K562 (cell line): Measurements from ENCODE around the gene SLC4A5. TPM values are rescaled to one million over a fixed set of nuclear protein-coding genes. Genes with fewer than 3 reads are reported as not detected.
A peak's percentile ranks its signal among the peaks of the same experiment; 100 is the strongest.

Source experiments
- ATAC-seq: fragments of 200-7000 bp; cut with Tn5 transposase; 3 replicates; pipeline ENCODE4 v1.9.1; 2020; ENCODE audit warnings: moderate library complexity
- BruUV-seq: library from RNA; stranded (reverse); fragments of 400-500 nt; replicated peaks from 2 replicates; lab custom pipeline; 2021; lab: Mats Ljungman, UMichigan
- CTCF ChIA-PET: fragments of 300-600 bp; formaldehyde crosslinking; extraction: SDS; loops from one replicate; lab custom pipeline; 2021; ENCODE audit warnings: low intra/inter-chr PET ratio; lab: Yijun Ruan, JAX
- POLR2A ChIA-PET: fragments of 300-600, 350-650 bp; sonication (Branson Sonifier 250); formaldehyde crosslinking; extraction: SDS; loops from one replicate; lab custom pipeline; 2021; ENCODE audit warnings: antibody characterized with exemption, inconsistent platforms; lab: Yijun Ruan, JAX
- DNase-seq, 4 experiments: peaks; one replicate each; pipeline versions ENCODE4 v3.0.0 to v3.0.0-alpha.2; 2011 to 2018; ENCODE audit warnings: low spot score in 3 of 4, mixed read lengths in 3 of 4; ENCODE audit errors: extremely low read depth in 1 of 4
- FAIRE-seq: peaks from 2 replicates; lab custom pipeline; 2011; peaks lifted over from hg19 to GRCh38; lab: Jason Lieb, UNC
- H2AFZ ChIP-seq: 2 replicates; pipeline ENCODE4 v1.6.0; 2011; ENCODE audit warnings: low read depth, low read length, control low read depth, inconsistent platforms
- H3K27ac ChIP-seq: fragments of 200-600 bp; 3 replicates; pipeline ENCODE4 v1.8.0; 2011; ENCODE audit warnings: low read depth, mild to moderate bottlenecking, control low read depth, inconsistent platforms, low read length, moderate library complexity, mixed read lengths; ENCODE audit errors: extremely low read depth
- H3K27me3 ChIP-seq, 2 experiments: fragments of 300-600 bp in 1 of 2; 2 replicates in 1 of 2; 3 replicates in 1 of 2; pipeline versions ENCODE4 v1.6.0 to v1.8.0; 2011; ENCODE audit warnings: inconsistent platforms in 2 of 2, low read length in 2 of 2, mild to moderate bottlenecking in 1 of 2, mixed read lengths in 1 of 2, moderate library complexity in 1 of 2; ENCODE audit not compliant: control insufficient read depth in 2 of 2, insufficient read depth in 2 of 2
- H3K36me3 ChIP-seq: fragments of 300-600 bp; 3 replicates; pipeline ENCODE4 v1.8.0; 2011; ENCODE audit warnings: mild to moderate bottlenecking, low read length, inconsistent platforms; ENCODE audit not compliant: control insufficient read depth, insufficient read depth
- H3K4me1 ChIP-seq, 2 experiments: fragments of 200-600 bp in 1 of 2; replicated peaks in 1 of 2; 2 replicates in 1 of 2; 3 replicates in 1 of 2; pipeline versions ENCODE4 v1.5.1 to v1.8.0; 2011; ENCODE audit warnings: inconsistent platforms in 2 of 2, low read length in 2 of 2, mild to moderate bottlenecking in 1 of 2, mixed read lengths in 1 of 2, moderate library complexity in 1 of 2; ENCODE audit not compliant: control insufficient read depth in 2 of 2, insufficient read depth in 2 of 2
- H3K4me2 ChIP-seq: 2 replicates; pipeline ENCODE4 v1.6.1; 2011; ENCODE audit warnings: low read length, control low read depth, inconsistent platforms, mixed read lengths; ENCODE audit not compliant: insufficient read depth
- H3K4me3 ChIP-seq: fragments of 200-600 bp; sonication (generic), shearing (Covaris generic); 2 replicates; pipeline ENCODE4 v1.5.1; 2016; ENCODE audit warnings: control low read depth, inconsistent platforms
- H3K79me2 ChIP-seq: fragments of 200-600 bp; 3 replicates; pipeline ENCODE4 v1.8.0; 2011; ENCODE audit warnings: low read length, inconsistent platforms; ENCODE audit not compliant: control insufficient read depth, insufficient read depth
- H3K9ac ChIP-seq, 2 experiments: 2 replicates each; pipeline versions ENCODE4 v1.6.0 to v1.6.1; 2011; ENCODE audit warnings: low read depth in 2 of 2, low read length in 2 of 2, control low read depth in 1 of 2, inconsistent platforms in 1 of 2, mild to moderate bottlenecking in 1 of 2, mixed read lengths in 1 of 2; ENCODE audit not compliant: insufficient read depth in 1 of 2
- H3K9me1 ChIP-seq: one replicate; pipeline ENCODE4 v1.6.0; 2011; ENCODE audit warnings: inconsistent platforms, mild to moderate bottlenecking, low read length, moderate library complexity; ENCODE audit not compliant: control insufficient read depth, insufficient read depth
- H3K9me3 ChIP-seq: replicated peaks from 2 replicates; pipeline ENCODE4 v1.5.1; 2011; ENCODE audit warnings: low read depth, low read length, inconsistent platforms; ENCODE audit not compliant: control insufficient read depth, insufficient read depth
- H4K20me1 ChIP-seq: replicated peaks from 2 replicates; pipeline ENCODE4 v1.6.1; 2011; ENCODE audit warnings: low read length, inconsistent platforms, mixed read lengths; ENCODE audit not compliant: control insufficient read depth, insufficient read depth
- ARID1B ChIP-seq: fragments of 450-650 bp; IDR thresholded peaks from 2 replicates; pipeline ENCODE4 v1.6.1; 2016; ENCODE audit warnings: antibody characterized with exemption, mild to moderate bottlenecking, inconsistent platforms
- BCOR ChIP-seq: fragments of 450-650 bp; IDR thresholded peaks from 2 replicates; pipeline ENCODE4 v1.6.1; 2016
- C11orf30 ChIP-seq: fragments of 450-650 bp; IDR thresholded peaks from 2 replicates; pipeline ENCODE4 v1.6.1; 2016; ENCODE audit warnings: low read depth, mild to moderate bottlenecking
- CBFA2T3 ChIP-seq: fragments of 450-650 bp; IDR thresholded peaks from 2 replicates; pipeline ENCODE4 v1.6.1; 2017
- CREM ChIP-seq: IDR thresholded peaks from 2 replicates; pipeline ENCODE4 v1.6.1; 2014; ENCODE audit warnings: antibody characterized with exemption, low read depth
- DDX20 ChIP-seq: fragments of 450-650 bp; IDR thresholded peaks from 2 replicates; pipeline ENCODE4 v1.6.1; 2016; ENCODE audit warnings: missing genetic modification characterization, low read depth, mild to moderate bottlenecking, missing compliant biosample characterization, moderate library complexity
- EP300 ChIP-seq: IDR thresholded peaks from 2 replicates; pipeline ENCODE4 v1.6.1; 2012; ENCODE audit warnings: low read length, improper control_type of control experiment
- GATAD2B ChIP-seq: fragments of 450-650 bp; IDR thresholded peaks from 2 replicates; pipeline ENCODE4 v1.6.1; 2017; ENCODE audit warnings: mild to moderate bottlenecking, borderline replicate concordance
- JUND ChIP-seq, 2 experiments: IDR thresholded peaks; 2 replicates in 1 of 2; 3 replicates in 1 of 2; pipeline ENCODE4 v1.6.1; 2011; ENCODE audit warnings: borderline replicate concordance in 2 of 2, low read depth in 2 of 2, low read length in 2 of 2, improper control_type of control experiment in 1 of 2, missing biosample characterization in 1 of 2, missing genetic modification characterization in 1 of 2, missing genetic modification reagents in 1 of 2
- KDM1A ChIP-seq, 2 experiments: fragments of 450-650 bp; IDR thresholded peaks; 2 replicates each; pipeline ENCODE4 v1.6.1; 2016; ENCODE audit warnings: mild to moderate bottlenecking in 2 of 2
- NRF1 ChIP-seq, 2 experiments: fragments of 450-650 bp; IDR thresholded peaks in 1 of 2; conservative IDR thresholded peaks in 1 of 2; 2 replicates each; pipeline ENCODE4 v1.6.1; 2014; ENCODE audit warnings: mild to moderate bottlenecking in 2 of 2
- PHB2 ChIP-seq: fragments of 450-650 bp; IDR thresholded peaks from 2 replicates; pipeline ENCODE4 v1.6.1; 2017; ENCODE audit warnings: low read depth
- POLR2AphosphoS5 ChIP-seq: IDR thresholded peaks from 2 replicates; pipeline ENCODE4 v1.6.1; 2011; ENCODE audit warnings: mild to moderate bottlenecking, low read depth, low read length, moderate library complexity; ENCODE audit not compliant: control insufficient read depth, insufficient read depth
- TAL1 ChIP-seq: fragments of 450-650 bp; IDR thresholded peaks from 2 replicates; pipeline ENCODE4 v1.6.1; 2016; ENCODE audit warnings: mild to moderate bottlenecking
- TARDBP ChIP-seq: fragments of 450-650 bp; IDR thresholded peaks from 2 replicates; pipeline ENCODE4 v1.6.1; 2016
- ZNF239 ChIP-seq: fragments of 250-450 bp; sonication (Bioruptor Pico); IDR thresholded peaks from 2 replicates; pipeline ENCODE4 v1.4.0; 2020; ENCODE audit warnings: mild to moderate bottlenecking
- WGBS: fragments of 100-300 bp; shearing (Covaris generic); methylation state at CpG from one replicate; pipeline ENCODE4 v1.1.6; 2016; ENCODE audit warnings: low coverage, mixed read lengths; ENCODE audit not compliant: insufficient coverage; ENCODE audit errors: missing lambda C conversion rate; 5-methylcytosine and 5-hydroxymethylcytosine counted together
- in situ Hi-C: fragments of 300-500 bp; cut with MboI; formaldehyde crosslinking; loops from 4 replicates; pipeline ENCODE4 v1.15.0; 2018; ENCODE audit warnings: inconsistent platforms, mixed read lengths
- intact Hi-C: fragments of 100-400 bp; cut with micrococcal nuclease; formaldehyde crosslinking; loops from 2 replicates; pipeline ENCODE4 v1.14.2; 2022
- polyA plus RNA-seq, 8 experiments: library from polyadenylated mRNA; depleted of rRNA in 4 of 8; stranded (reverse) in 5 of 8; unstranded in 3 of 8; fragments of >200 nt; fragmentation: Nextera tagmentation in 2 of 8; fragmentation: Illumina TruSeq in 1 of 8; extraction: Ambion mirVana in 2 of 8; extraction: Trizol in 1 of 8; gene quantifications; 2 replicates each; pipeline versions ENCODE4 v1.2.1 to v1.2.3, GENCODE V29; 2011 to 2014; ENCODE audit warnings: inconsistent platforms in 1 of 8, missing spikeins in 1 of 8
- total RNA-seq, 7 experiments: library from RNA; depleted of rRNA in 6 of 7; stranded (reverse); fragments of >200 nt in 6 of 7; fragmentation: Illumina TruSeq in 2 of 7; extraction: Trizol in 2 of 7; gene quantifications; 2 replicates each; pipeline versions ENCODE4 v1.2.1 to v1.2.3, GENCODE V29; 2011 to 2021; ENCODE audit warnings: low replicate concordance in 1 of 7
- TF ChIP-seq, protein P1 (sequence below): fragments of 250-450 bp; sonication (Bioruptor Pico); IDR thresholded peaks from 2 replicates; pipeline ENCODE4 v1.4.0; 2020; ENCODE audit warnings: mild to moderate bottlenecking
- TF ChIP-seq, protein P2 (sequence below): fragments of 450-650 bp; IDR thresholded peaks from 2 replicates; pipeline ENCODE4 v1.6.1; 2017; ENCODE audit warnings: antibody characterized with exemption, mild to moderate bottlenecking

The SLC4A5 gene
- total and polyA plus RNA-seq, 9 of the 15 experiments (the other 6 are each of a cell fraction or from before 2014, with no cell fraction given) = 0.03 to 0.77 (median 0.14) TPM; not detected in 1

GRCh38 chr2:74181739-74182138, 161.5 kb downstream of the SLC4A5 start:
- ChIA-PET CTCF (interaction anchor here (0.7 kb wide), 1 partner anchor 254 kb away, joined by 8 read pairs; no protein-coding TSS in a partner anchor), POLR2A (interaction anchor here (0.5 to 2.1 kb wide), 13 partner anchors 10 to 324 kb away, joined by 3 to 25 read pairs (median 4); partner anchors contain the start of gene MTHFD2)
- Histone ChIP-seq H3K27me3 (no peaks in the 10 kb centered on the region), H4K20me1 (no peaks in the 10 kb centered on the region; the same call in 1 of the 2 replicates), H3K9me1 (no peaks in the 10 kb centered on the region), H3K27ac (peak overlapping the region; percentile 51; the same call in 1 of the 3 replicates), H3K4me1 (peaks cover 21 to 23% of the 10 kb centered on the region in 2 experiments), H3K4me3 (no peak overlapping the region), H3K9me3 (no peaks in the 10 kb centered on the region), H2AFZ (peak overlapping the region; percentile 91), H3K9ac (peak overlapping the region in 1 of 2 experiments; percentile 37; a peak in 1 of 4 replicates), H3K36me3 (peaks cover 1% of the 10 kb centered on the region; the same call in 1 of the 3 replicates), H3K4me2 (peak overlapping the region; percentile 53), H3K79me2 (peaks cover 19% of the 10 kb centered on the region)
- FAIRE-seq (peak; percentile 74), ATAC-seq (peak; percentile 30), DNase-seq (peak; percentile 49 to 82 (median 55))
- intact Hi-C loops (loop anchor here (1.0 kb wide), 1 partner anchor 17 kb away; the partner anchor contains the start of gene MTHFD2), in situ Hi-C loops (no loop called here)
- WGBS = 5% methylated on average over 7 of the region's 7 CpGs
- no TSS peak for BruUV-seq
- TF ChIP-seq EP300 (peak; percentile 13; the same call in 1 of the 2 replicates), POLR2AphosphoS5 (peak; percentile 56; the same call in 1 of the 2 replicates), DDX20 (tag) (no peak), BCOR (0 out of 2 replicates have a peak, but pooled peaks have one; percentile 35), KDM1A (IDR thresholded peaks at IDR 0.05) (peak; percentile 27 to 54; a peak in 2 of 4 replicates), CBFA2T3 (peak; percentile 67), ARID1B (peak; percentile 84), JUND (IDR thresholded peaks at IDR 0.05; ENCODE audit: borderline replicate concordance, low read depth, low read length) (peak; percentile 37; the same call in 1 of the 2 replicates), JUND (tag; IDR thresholded peaks at IDR 0.05; ENCODE audit: borderline replicate concordance, low read depth, low read length) (peak; percentile 38; the same call in 1 of the 3 replicates), C11orf30 (peak; percentile 96), GATAD2B (0 out of 2 replicates have a peak, but pooled peaks have one; percentile 25), NRF1 (conservative IDR thresholded peaks at IDR 0.05 in 1 of 2, IDR thresholded peaks at IDR 0.05 in 1 of 2) (0 out of 4 replicates have a peak, but pooled peaks of 1 of the 2 experiments have one; percentile 12), ZNF239 (CRISPR knock-in tag) (no peak), PHB2 (no peak), TAL1 (peak; percentile 65), TARDBP (0 out of 2 replicates have a peak, but pooled peaks have one; percentile 55), CREM (0 out of 2 replicates have a peak, but pooled peaks have one; percentile 40)
- TF ChIP-seq, protein P1, sequence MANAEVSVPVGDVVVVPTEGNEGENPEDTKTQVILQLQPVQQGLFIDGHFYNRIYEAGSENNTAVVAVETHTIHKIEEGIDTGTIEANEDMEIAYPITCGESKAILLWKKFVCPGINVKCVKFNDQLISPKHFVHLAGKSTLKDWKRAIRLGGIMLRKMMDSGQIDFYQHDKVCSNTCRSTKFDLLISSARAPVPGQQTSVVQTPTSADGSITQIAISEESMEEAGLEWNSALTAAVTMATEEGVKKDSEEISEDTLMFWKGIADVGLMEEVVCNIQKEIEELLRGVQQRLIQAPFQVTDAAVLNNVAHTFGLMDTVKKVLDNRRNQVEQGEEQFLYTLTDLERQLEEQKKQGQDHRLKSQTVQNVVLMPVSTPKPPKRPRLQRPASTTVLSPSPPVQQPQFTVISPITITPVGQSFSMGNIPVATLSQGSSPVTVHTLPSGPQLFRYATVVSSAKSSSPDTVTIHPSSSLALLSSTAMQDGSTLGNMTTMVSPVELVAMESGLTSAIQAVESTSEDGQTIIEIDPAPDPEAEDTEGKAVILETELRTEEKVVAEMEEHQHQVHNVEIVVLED (CRISPR knock-in tag) = no peak
- TF ChIP-seq, protein P2, sequence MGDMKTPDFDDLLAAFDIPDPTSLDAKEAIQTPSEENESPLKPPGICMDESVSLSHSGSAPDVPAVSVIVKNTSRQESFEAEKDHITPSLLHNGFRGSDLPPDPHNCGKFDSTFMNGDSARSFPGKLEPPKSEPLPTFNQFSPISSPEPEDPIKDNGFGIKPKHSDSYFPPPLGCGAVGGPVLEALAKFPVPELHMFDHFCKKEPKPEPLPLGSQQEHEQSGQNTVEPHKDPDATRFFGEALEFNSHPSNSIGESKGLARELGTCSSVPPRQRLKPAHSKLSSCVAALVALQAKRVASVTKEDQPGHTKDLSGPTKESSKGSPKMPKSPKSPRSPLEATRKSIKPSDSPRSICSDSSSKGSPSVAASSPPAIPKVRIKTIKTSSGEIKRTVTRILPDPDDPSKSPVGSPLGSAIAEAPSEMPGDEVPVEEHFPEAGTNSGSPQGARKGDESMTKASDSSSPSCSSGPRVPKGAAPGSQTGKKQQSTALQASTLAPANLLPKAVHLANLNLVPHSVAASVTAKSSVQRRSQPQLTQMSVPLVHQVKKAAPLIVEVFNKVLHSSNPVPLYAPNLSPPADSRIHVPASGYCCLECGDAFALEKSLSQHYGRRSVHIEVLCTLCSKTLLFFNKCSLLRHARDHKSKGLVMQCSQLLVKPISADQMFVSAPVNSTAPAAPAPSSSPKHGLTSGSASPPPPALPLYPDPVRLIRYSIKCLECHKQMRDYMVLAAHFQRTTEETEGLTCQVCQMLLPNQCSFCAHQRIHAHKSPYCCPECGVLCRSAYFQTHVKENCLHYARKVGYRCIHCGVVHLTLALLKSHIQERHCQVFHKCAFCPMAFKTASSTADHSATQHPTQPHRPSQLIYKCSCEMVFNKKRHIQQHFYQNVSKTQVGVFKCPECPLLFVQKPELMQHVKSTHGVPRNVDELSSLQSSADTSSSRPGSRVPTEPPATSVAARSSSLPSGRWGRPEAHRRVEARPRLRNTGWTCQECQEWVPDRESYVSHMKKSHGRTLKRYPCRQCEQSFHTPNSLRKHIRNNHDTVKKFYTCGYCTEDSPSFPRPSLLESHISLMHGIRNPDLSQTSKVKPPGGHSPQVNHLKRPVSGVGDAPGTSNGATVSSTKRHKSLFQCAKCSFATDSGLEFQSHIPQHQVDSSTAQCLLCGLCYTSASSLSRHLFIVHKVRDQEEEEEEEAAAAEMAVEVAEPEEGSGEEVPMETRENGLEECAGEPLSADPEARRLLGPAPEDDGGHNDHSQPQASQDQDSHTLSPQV = 0 out of 2 replicates have a peak, but pooled peaks have one; percentile 28
